Esophagus muscularis mucosa (tissue), 4 donors: Measurements from ENCODE around the gene NADSYN1. TPM values are rescaled to one million over a fixed set of nuclear protein-coding genes. Genes with fewer than 3 reads are reported as not detected.

ENCODE experiments used
- DNase-seq: peaks from one replicate; pipeline ENCODE4 v3.0.0-alpha.2; 2017; ENCODE audit errors: extremely low spot score
- H3K27ac ChIP-seq, 4 donors: fragments of 200-600 bp; sonication (generic); replicated peaks in 1 of 4; 1 replicate in 3 of 4; 2 replicates in 1 of 4; pipeline ENCODE4 v1.5.1; 2016 to 2019; ENCODE audit warnings: mild to moderate bottlenecking in 1 of 4
- H3K27me3 ChIP-seq, 4 donors: fragments of 200-600 bp; sonication (generic); one replicate each; pipeline versions ENCODE4 v1.5.1 to v1.6.0; 2016 to 2019
- H3K36me3 ChIP-seq, 4 donors: fragments of 200-600 bp; sonication (generic); one replicate each; pipeline ENCODE4 v1.5.1; 2016 to 2019
- H3K4me1 ChIP-seq, 4 donors: fragments of 200-600 bp; sonication (generic); one replicate each; pipeline ENCODE4 v1.5.1; 2016 to 2019
- H3K4me3 ChIP-seq, 4 donors: fragments of 200-600 bp; sonication (generic); 1 replicate in 2 of 4; 2 replicates in 2 of 4; pipeline ENCODE4 v1.5.1; 2016 to 2019; ENCODE audit warnings: mild to moderate bottlenecking in 4 of 4, moderate library complexity in 1 of 4
- H3K9me3 ChIP-seq, 4 donors: fragments of 200-600 bp; sonication (generic); 1 replicate in 3 of 4; 2 replicates in 1 of 4; pipeline ENCODE4 v1.5.1; 2016 to 2019
- CTCF ChIP-seq, 3 experiments: fragments of 200-600 bp in 2 of 3; fragments of 450-650 bp in 1 of 3; sonication (generic) in 2 of 3; IDR thresholded peaks; one replicate each; pipeline ENCODE4 v1.5.1; 2017 to 2019; ENCODE audit warnings: antibody characterized with exemption in 3 of 3, mild to moderate bottlenecking in 2 of 3, moderate library complexity in 1 of 3
- EP300 ChIP-seq: sonication (generic); formaldehyde crosslinking; IDR thresholded peaks from one replicate; pipeline ENCODE4 v1.6.1; 2017; ENCODE audit warnings: antibody characterized with exemption
- POLR2A ChIP-seq: fragments of 450-650 bp; IDR thresholded peaks from one replicate; pipeline ENCODE4 v1.6.1; 2017; ENCODE audit warnings: antibody characterized with exemption, moderate library complexity, mild to moderate bottlenecking, low read depth
- POLR2AphosphoS5 ChIP-seq, 2 donors: sonication (generic); formaldehyde crosslinking; IDR thresholded peaks; one replicate each; pipeline ENCODE4 v1.6.1; 2017; ENCODE audit warnings: antibody characterized with exemption in 2 of 2
- WGBS: methylation state at CpG from one replicate; pipeline ENCODE4 v1.1.5; 2018; 5-methylcytosine and 5-hydroxymethylcytosine counted together
- intact Hi-C: fragments of 100-400 bp; cut with DNase I; formaldehyde crosslinking; loops from one replicate; pipeline ENCODE4 v1.15.1; 2023
- total RNA-seq, 4 donors: library from RNA; depleted of rRNA; stranded (reverse); fragments of >200 nt; gene quantifications; one replicate each; pipeline versions ENCODE4 v1.1.0 to v1.2.1, GENCODE V29; 2016

The NADSYN1 gene
- total RNA-seq, 4 donors from 2014 or later, result 38.4 to 44.4 (median 42.2) TPM

- Histone ChIP-seq H3K36me3 (peaks cover 6 to 41% (median 17%) of the 10 kb centered on the region in 4 donors), H3K27me3 (no peaks in the 10 kb centered on the region), H3K27ac (no peak overlapping the region), H3K9me3 (peaks cover 0 to 37% (median 37%) of the 10 kb centered on the region in 4 donors), H3K4me3 (no peak overlapping the region), H3K4me1 (peaks cover 0 to 5% (median 0%) of the 10 kb centered on the region in 4 donors)
- intact Hi-C loops, result no loop called here
- WGBS, result 85% methylated on average over 5 of the region's 5 CpGs
- no peak for DNase-seq
- TF ChIP-seq POLR2A (no peak), CTCF (IDR thresholded peaks at IDR 0.05) (no peak), POLR2AphosphoS5 (IDR thresholded peaks at IDR 0.05) (no peak), EP300 (no peak)
Measured at GRCh38 chr11:71507102-71507501, 54.1 kb downstream of the NADSYN1 start.

- H3K36me3 ChIP-seq, result no peaks in the 10 kb centered on the region
- intact Hi-C loops, result no loop called here
- H3K9me3 ChIP-seq, result no peaks in the 10 kb centered on the region
- no peak overlapping the region for H3K4me3 ChIP-seq
- no peaks in the 10 kb centered on the region for H3K27me3 ChIP-seq
- H3K4me1 ChIP-seq, result no peaks in the 10 kb centered on the region
- no peak overlapping the region for H3K27ac ChIP-seq
- TF ChIP-seq POLR2A (no peak), EP300 (no peak), POLR2AphosphoS5 (IDR thresholded peaks at IDR 0.05) (no peak), CTCF (IDR thresholded peaks at IDR 0.05) (no peak)
- 93% methylated on average over 27 of the region's 55 CpGs for WGBS
- DNase-seq, result no peak
Measured at GRCh38 chr11:71518506-71519471, 65.8 kb downstream of the NADSYN1 start.

- Histone ChIP-seq H3K36me3 (no peaks in the 10 kb centered on the region), H3K27ac (no peak overlapping the region), H3K4me1 (no peaks in the 10 kb centered on the region), H3K27me3 (no peaks in the 10 kb centered on the region), H3K9me3 (no peaks in the 10 kb centered on the region), H3K4me3 (no peak overlapping the region)
- DNase-seq, result no peak
- intact Hi-C loops, result no loop called here
- 70% methylated on average over 8 of the region's 10 CpGs for WGBS
- TF ChIP-seq POLR2AphosphoS5 (IDR thresholded peaks at IDR 0.05) (no peak), EP300 (no peak), CTCF (IDR thresholded peaks at IDR 0.05) (no peak), POLR2A (no peak)
Measured at GRCh38 chr11:71519546-71519945, 66.5 kb downstream of the NADSYN1 start.

- WGBS, result 52% methylated on average over 3 of the region's 3 CpGs
- no peak for DNase-seq
- intact Hi-C loops, result no loop called here
- TF ChIP-seq CTCF (IDR thresholded peaks at IDR 0.05) (no peak), POLR2AphosphoS5 (IDR thresholded peaks at IDR 0.05) (no peak), POLR2A (no peak), EP300 (no peak)
- peaks cover 0 to 7% (median 0%) of the 10 kb centered on the region in 4 donors for H3K9me3 ChIP-seq
- no peak overlapping the region for H3K4me3 ChIP-seq
- no peaks in the 10 kb centered on the region for H3K4me1 ChIP-seq
- no peaks in the 10 kb centered on the region for H3K27me3 ChIP-seq
- H3K36me3 ChIP-seq, result no peaks in the 10 kb centered on the region
- H3K27ac ChIP-seq, result no peak overlapping the region
Measured at GRCh38 chr11:71525188-71525937, 72.4 kb downstream of the NADSYN1 start.
